Vagina (tissue), 2 donors: ENCODE results near the gene ELN. TPM values are rescaled to one million over a fixed set of nuclear protein-coding genes. Genes with fewer than 3 reads are reported as not detected.

Source experiments
- DNase-seq, 2 donors: peaks; one replicate each; pipeline ENCODE4 v3.0.0-alpha.2; 2017; ENCODE audit errors: extremely low spot score in 2 of 2
- H3K27ac ChIP-seq: fragments of 200-600 bp; sonication (generic); one replicate; pipeline ENCODE4 v1.5.1; 2019
- H3K27me3 ChIP-seq: fragments of 200-600 bp; sonication (generic); one replicate; pipeline ENCODE4 v1.5.1; 2019
- H3K36me3 ChIP-seq, 2 donors: fragments of 200-600 bp; sonication (generic); one replicate each; pipeline ENCODE4 v1.5.1; 2017 to 2019
- H3K4me1 ChIP-seq: fragments of 200-600 bp; sonication (generic); one replicate; pipeline ENCODE4 v1.5.1; 2019
- H3K4me3 ChIP-seq, 2 donors: fragments of 200-600 bp; sonication (generic); 1 replicate in 1 of 2; 2 replicates in 1 of 2; pipeline ENCODE4 v1.5.1; 2016 to 2019
- H3K9me3 ChIP-seq: fragments of 200-600 bp; sonication (generic); one replicate; pipeline ENCODE4 v1.5.1; 2019
- CTCF ChIP-seq, 3 experiments: fragments of 450-650 bp in 2 of 3; fragments of 200-600 bp in 1 of 3; sonication (generic) in 1 of 3; IDR thresholded peaks; one replicate each; pipeline ENCODE4 v1.5.1; 2017 to 2019; ENCODE audit warnings: antibody characterized with exemption in 3 of 3, mild to moderate bottlenecking in 2 of 3, moderate library complexity in 2 of 3
- POLR2A ChIP-seq, 2 donors: fragments of 450-650 bp; IDR thresholded peaks; one replicate each; pipeline ENCODE4 v1.6.1; 2017; ENCODE audit warnings: antibody characterized with exemption in 2 of 2, mild to moderate bottlenecking in 2 of 2, moderate library complexity in 2 of 2
- POLR2AphosphoS5 ChIP-seq, 2 donors: sonication (generic); formaldehyde crosslinking; IDR thresholded peaks; one replicate each; pipeline ENCODE4 v1.9.0; 2017; ENCODE audit warnings: antibody characterized with exemption in 2 of 2, mild to moderate bottlenecking in 2 of 2, low read depth in 1 of 2; ENCODE audit not compliant: insufficient read depth in 1 of 2
- intact Hi-C: fragments of 100-400 bp; cut with DNase I; formaldehyde crosslinking; loops from one replicate; pipeline ENCODE4 v1.15.1; 2023
- total RNA-seq: library from RNA; depleted of rRNA; stranded (reverse); fragments of >200 nt; gene quantifications from one replicate; pipeline ENCODE4 v1.2.3, GENCODE V29; 2016

ELN gene
- total RNA-seq, 1 donor from 2014 or later, result 38.3 TPM

GRCh38 chr7:74032191-74032490 is 4.2 kb downstream of the ELN start:
- intact Hi-C loops, result loop anchor here (2.0 kb wide), 1 partner anchor 137 kb away; no protein-coding TSS in a partner anchor
- H3K36me3 ChIP-seq, result peaks cover 0 to 15% of the 10 kb centered on the region in 2 donors
- no peak for DNase-seq
- H3K4me1 ChIP-seq, result peaks cover 77% of the 10 kb centered on the region
- H3K27me3 ChIP-seq, result no peaks in the 10 kb centered on the region
- no peak overlapping the region for H3K4me3 ChIP-seq
- peak overlapping the region; percentile 91 for H3K27ac ChIP-seq
- TF ChIP-seq POLR2AphosphoS5 (IDR thresholded peaks at IDR 0.05; ENCODE audit: insufficient read depth in 1 of 2, low read depth in 1 of 2) (peak; percentile 19 to 76), POLR2A (IDR thresholded peaks at IDR 0.05) (no peak)
- H3K9me3 ChIP-seq, result no peaks in the 10 kb centered on the region

- H3K4me1 ChIP-seq, result peaks cover 77% of the 10 kb centered on the region
- H3K36me3 ChIP-seq, result peaks cover 0 to 18% of the 10 kb centered on the region in 2 donors
- intact Hi-C loops, result loop anchor here (2.0 kb wide), 1 partner anchor 138 kb away; no protein-coding TSS in a partner anchor
- TF ChIP-seq POLR2AphosphoS5 (IDR thresholded peaks at IDR 0.05; ENCODE audit: insufficient read depth in 1 of 2, low read depth in 1 of 2) (no peak), POLR2A (IDR thresholded peaks at IDR 0.05) (no peak), CTCF (IDR thresholded peaks at IDR 0.05) (no peak)
- peak overlapping the region in 1 of 2 donors; percentile 17 for H3K4me3 ChIP-seq
- no peaks in the 10 kb centered on the region for H3K27me3 ChIP-seq
- no peak for DNase-seq
- no peaks in the 10 kb centered on the region for H3K9me3 ChIP-seq
- peak overlapping the region; percentile 91 for H3K27ac ChIP-seq
Measured at GRCh38 chr7:74032624-74033371, 4.8 kb downstream of the ELN start.

GRCh38 chr7:74033372-74034311 is 5.7 kb downstream of the ELN start:
- Histone ChIP-seq H3K4me1 (peaks cover 78% of the 10 kb centered on the region), H3K9me3 (no peaks in the 10 kb centered on the region), H3K4me3 (peak overlapping the region; percentile 1 to 17), H3K36me3 (peaks cover 0 to 18% of the 10 kb centered on the region in 2 donors), H3K27me3 (no peaks in the 10 kb centered on the region), H3K27ac (peak overlapping the region; percentile 91)
- TF ChIP-seq POLR2A (IDR thresholded peaks at IDR 0.05) (no peak), POLR2AphosphoS5 (IDR thresholded peaks at IDR 0.05; ENCODE audit: insufficient read depth in 1 of 2, low read depth in 1 of 2) (peak in 1 of 2 donors; percentile 85), CTCF (IDR thresholded peaks at IDR 0.05) (no peak)
- DNase-seq, result no peak
- intact Hi-C loops, result loop anchor here (2.0 kb wide), 1 partner anchor 139 kb away; no protein-coding TSS in a partner anchor

- Histone ChIP-seq H3K4me1 (peaks cover 72% of the 10 kb centered on the region), H3K27ac (peak overlapping the region; percentile 75), H3K36me3 (peaks cover 0 to 18% of the 10 kb centered on the region in 2 donors)
Measured at GRCh38 chr7:74037609-74038008, 9.6 kb downstream of the ELN start.

More at GRCh38 chr7:74037609-74038008, 9.6 kb downstream of the ELN start:
- TF ChIP-seq POLR2AphosphoS5 (IDR thresholded peaks at IDR 0.05; ENCODE audit: insufficient read depth in 1 of 2, low read depth in 1 of 2) (no peak), POLR2A (IDR thresholded peaks at IDR 0.05) (no peak), CTCF (IDR thresholded peaks at IDR 0.05) (no peak)
- intact Hi-C loops, result no loop called here
- H3K4me3 ChIP-seq, result no peak overlapping the region
- no peaks in the 10 kb centered on the region for H3K9me3 ChIP-seq
- H3K27me3 ChIP-seq, result no peaks in the 10 kb centered on the region
- no peak for DNase-seq
